HEK293 (cell line): Measurements from ENCODE around the gene IMMP2L.

Source experiments
- CTCF ChIA-PET: fragments of 350-600 bp; formaldehyde crosslinking; extraction: SDS; loops from one replicate; lab custom pipeline; 2021; ENCODE audit warnings: antibody characterized with exemption; lab: Yijun Ruan, JAX
- POLR2A ChIA-PET: fragments of 300-600 bp; formaldehyde crosslinking; extraction: SDS; loops from one replicate; lab custom pipeline; 2020; ENCODE audit warnings: antibody characterized with exemption, inconsistent platforms; lab: Yijun Ruan, JAX
- H3K27ac ChIP-seq: fragments of 200-500 bp; sonication (Bioruptor generic); 2 replicates; pipeline ENCODE4 v1.5.1; 2014; ENCODE audit warnings: low read depth, low read length, control low read depth, inconsistent platforms; ENCODE audit errors: extremely low read depth
- H3K36me3 ChIP-seq, 2 experiments: fragments of 200-500 bp in 1 of 2; sonication (Bioruptor generic) in 1 of 2; 1 replicate in 1 of 2; 2 replicates in 1 of 2; pipeline ENCODE4 v1.5.1; 2014 to 2017; ENCODE audit warnings: inconsistent platforms in 2 of 2, low read length in 2 of 2; ENCODE audit not compliant: control insufficient read depth in 2 of 2, insufficient read depth in 1 of 2
- H3K4me1 ChIP-seq: fragments of 200-500 bp; sonication (Bioruptor generic); 2 replicates; pipeline ENCODE4 v1.5.1; 2014; ENCODE audit warnings: mild to moderate bottlenecking, low read length, inconsistent platforms; ENCODE audit not compliant: control insufficient read depth, insufficient read depth
- H3K4me3 ChIP-seq: 2 replicates; pipeline ENCODE4 v1.5.1; 2011; ENCODE audit warnings: low read depth, mild to moderate bottlenecking, control low read depth, low read length, moderate library complexity
- H3K9me3 ChIP-seq: fragments of 200-500 bp; sonication (Bioruptor generic); 2 replicates; pipeline ENCODE4 v1.5.1; 2014; ENCODE audit warnings: low read depth, low read length, inconsistent platforms; ENCODE audit not compliant: control insufficient read depth, insufficient read depth
- GLI2 ChIP-seq: fragments of 450-650 bp; formaldehyde crosslinking; IDR thresholded peaks from 2 replicates; pipeline ENCODE4; 2017; ENCODE audit warnings: missing biosample characterization, missing genetic modification characterization, low read depth, borderline replicate concordance
- SP7 ChIP-seq: fragments of 450-650 bp; formaldehyde crosslinking; IDR thresholded peaks from 2 replicates; pipeline ENCODE4 v1.5.1; 2016; ENCODE audit warnings: missing biosample characterization, missing genetic modification characterization
- TRIM28 ChIP-seq: IDR thresholded peaks from 2 replicates; pipeline ENCODE4 v1.6.1; 2011; ENCODE audit warnings: low read length, control low read depth, borderline replicate concordance
- ZNF133 ChIP-seq: fragments of 450-650 bp; formaldehyde crosslinking; IDR thresholded peaks from 2 replicates; pipeline ENCODE4 v1.5.1; 2016; ENCODE audit warnings: missing biosample characterization, missing genetic modification characterization
- ZNF184 ChIP-seq: fragments of 450-650 bp; IDR thresholded peaks from 2 replicates; pipeline ENCODE4 v1.5.1; 2018; ENCODE audit warnings: missing biosample characterization, mild to moderate bottlenecking, missing genetic modification characterization
- ZNF26 ChIP-seq: fragments of 450-650 bp; formaldehyde crosslinking; IDR thresholded peaks from 2 replicates; pipeline ENCODE4 v1.5.1; 2016; ENCODE audit warnings: missing biosample characterization, missing genetic modification characterization
- ZNF404 ChIP-seq: fragments of 450-650 bp; formaldehyde crosslinking; IDR thresholded peaks from 2 replicates; pipeline ENCODE4 v1.5.1; 2017; ENCODE audit warnings: missing biosample characterization, missing genetic modification characterization
- ZNF518A ChIP-seq: fragments of 450-650 bp; formaldehyde crosslinking; conservative IDR thresholded peaks from 2 replicates; pipeline ENCODE4 v1.5.1; 2016; ENCODE audit warnings: low read depth, missing biosample characterization, missing genetic modification characterization
- ZNF629 ChIP-seq: fragments of 450-650 bp; formaldehyde crosslinking; IDR thresholded peaks from 2 replicates; pipeline ENCODE4 v1.5.1; 2017; ENCODE audit warnings: missing biosample characterization, missing genetic modification characterization
- ZNF660 ChIP-seq: fragments of 450-650 bp; IDR thresholded peaks from 2 replicates; pipeline ENCODE4 v1.5.1; 2018; ENCODE audit warnings: missing biosample characterization, mild to moderate bottlenecking, missing genetic modification characterization
- ZNF701 ChIP-seq: fragments of 450-650 bp; formaldehyde crosslinking; IDR thresholded peaks from 2 replicates; pipeline ENCODE4 v1.5.1; 2016; ENCODE audit warnings: missing biosample characterization, missing genetic modification characterization
- ZNF837 ChIP-seq: fragments of 450-650 bp; formaldehyde crosslinking; IDR thresholded peaks from 2 replicates; pipeline ENCODE4 v1.5.1; 2016; ENCODE audit warnings: missing biosample characterization, missing genetic modification characterization
- TF ChIP-seq, protein P1 (sequence below): fragments of 450-650 bp; formaldehyde crosslinking; IDR thresholded peaks from 2 replicates; pipeline ENCODE4 v1.5.1; 2016; ENCODE audit warnings: missing biosample characterization, missing genetic modification characterization
- TF ChIP-seq, protein P2 (sequence below): fragments of 450-650 bp; formaldehyde crosslinking; IDR thresholded peaks from 2 replicates; pipeline ENCODE4 v1.5.1; 2016; ENCODE audit warnings: missing biosample characterization, missing genetic modification characterization
- TF ChIP-seq, protein P3 (sequence below): fragments of 450-650 bp; formaldehyde crosslinking; IDR thresholded peaks from 2 replicates; pipeline ENCODE4 v1.5.1; 2016; ENCODE audit warnings: missing biosample characterization, missing genetic modification characterization, borderline replicate concordance
- TF ChIP-seq, protein P4 (sequence below): fragments of 450-650 bp; formaldehyde crosslinking; IDR thresholded peaks from 2 replicates; pipeline ENCODE4 v1.5.1; 2016; ENCODE audit warnings: missing biosample characterization, missing genetic modification characterization
- TF ChIP-seq, protein P5 (sequence below): fragments of 450-650 bp; formaldehyde crosslinking; IDR thresholded peaks from 2 replicates; pipeline ENCODE4 v1.5.1; 2016; ENCODE audit warnings: missing biosample characterization, missing genetic modification characterization

IMMP2L gene

DNA sequence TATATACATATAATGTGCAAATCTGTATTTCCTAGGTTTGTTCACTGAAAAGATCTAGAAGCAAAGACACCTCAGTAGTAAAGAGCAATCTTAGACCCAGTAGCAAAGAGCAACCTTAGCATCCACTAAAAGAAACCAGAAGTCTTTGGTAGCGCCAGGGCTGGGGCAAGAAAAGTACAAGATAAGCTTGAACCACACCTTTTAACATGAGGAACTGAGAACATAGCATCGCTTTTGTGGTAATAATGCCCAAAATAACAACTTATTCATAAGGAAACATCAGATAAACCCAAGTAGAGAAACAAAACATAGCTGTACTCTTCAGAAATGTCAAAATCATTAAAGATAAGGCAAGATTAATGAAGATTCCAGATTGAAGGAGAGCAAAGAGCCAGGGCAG, 173.4 kb downstream of the IMMP2L start (continued):
- TF ChIP-seq ZNF518A (no peak), ZNF837 (tag by site-specific recombination) (no peak), ZNF404 (tag by site-specific recombination) (no peak), GLI2 (no peak), SP7 (tag by site-specific recombination) (no peak), ZNF701 (no peak)
- TF ChIP-seq, protein P1, sequence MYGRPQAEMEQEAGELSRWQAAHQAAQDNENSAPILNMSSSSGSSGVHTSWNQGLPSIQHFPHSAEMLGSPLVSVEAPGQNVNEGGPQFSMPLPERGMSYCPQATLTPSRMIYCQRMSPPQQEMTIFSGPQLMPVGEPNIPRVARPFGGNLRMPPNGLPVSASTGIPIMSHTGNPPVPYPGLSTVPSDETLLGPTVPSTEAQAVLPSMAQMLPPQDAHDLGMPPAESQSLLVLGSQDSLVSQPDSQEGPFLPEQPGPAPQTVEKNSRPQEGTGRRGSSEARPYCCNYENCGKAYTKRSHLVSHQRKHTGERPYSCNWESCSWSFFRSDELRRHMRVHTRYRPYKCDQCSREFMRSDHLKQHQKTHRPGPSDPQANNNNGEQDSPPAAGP (tag by site-specific recombination) = no peak
- TF ChIP-seq, protein P2, sequence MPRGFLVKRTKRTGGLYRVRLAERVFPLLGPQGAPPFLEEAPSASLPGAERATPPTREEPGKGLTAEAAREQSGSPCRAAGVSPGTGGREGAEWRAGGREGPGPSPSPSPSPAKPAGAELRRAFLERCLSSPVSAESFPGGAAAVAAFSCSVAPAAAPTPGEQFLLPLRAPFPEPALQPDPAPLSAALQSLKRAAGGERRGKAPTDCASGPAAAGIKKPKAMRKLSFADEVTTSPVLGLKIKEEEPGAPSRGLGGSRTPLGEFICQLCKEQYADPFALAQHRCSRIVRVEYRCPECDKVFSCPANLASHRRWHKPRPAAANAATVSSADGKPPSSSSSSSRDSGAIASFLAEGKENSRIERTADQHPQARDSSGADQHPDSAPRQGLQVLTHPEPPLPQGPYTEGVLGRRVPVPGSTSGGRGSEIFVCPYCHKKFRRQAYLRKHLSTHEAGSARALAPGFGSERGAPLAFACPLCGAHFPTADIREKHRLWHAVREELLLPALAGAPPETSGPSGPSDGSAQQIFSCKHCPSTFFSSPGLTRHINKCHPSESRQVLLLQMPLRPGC (tag by site-specific recombination) = no peak

DNA sequence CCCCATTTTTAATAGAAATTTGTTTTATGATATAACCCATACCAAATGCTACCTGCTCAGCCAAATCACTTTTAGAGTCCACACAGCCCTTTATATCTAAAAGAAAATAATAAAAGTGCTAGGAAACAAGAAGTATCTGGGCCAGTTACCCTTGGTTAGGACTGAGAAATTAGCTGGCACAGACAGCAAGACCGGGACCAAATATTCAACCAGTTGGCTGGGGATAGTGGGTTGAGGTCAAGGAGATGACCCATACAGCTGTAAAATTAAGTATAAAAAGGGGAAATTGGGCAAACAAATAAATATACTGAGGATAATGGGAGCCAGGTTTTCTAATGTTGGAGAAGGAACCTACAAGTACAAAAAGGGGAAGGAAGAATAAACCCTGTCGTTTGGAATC, 174.3 kb downstream of the IMMP2L start:
- Histone ChIP-seq H3K36me3 (no peaks in the 10 kb centered on the region), H3K4me3 (no peak overlapping the region), H3K9me3 (no peaks in the 10 kb centered on the region), H3K27ac (no peak overlapping the region), H3K4me1 (no peaks in the 10 kb centered on the region)
- ChIA-PET CTCF (no interaction called here), POLR2A (no interaction called here)
- TF ChIP-seq ZNF184 (no peak), ZNF629 (tag by site-specific recombination) (no peak), ZNF133 (tag by site-specific recombination) (no peak), TRIM28 (no peak), ZNF404 (tag by site-specific recombination) (no peak), ZNF26 (tag by site-specific recombination) (no peak), ZNF660 (no peak)
- TF ChIP-seq, protein P3, sequence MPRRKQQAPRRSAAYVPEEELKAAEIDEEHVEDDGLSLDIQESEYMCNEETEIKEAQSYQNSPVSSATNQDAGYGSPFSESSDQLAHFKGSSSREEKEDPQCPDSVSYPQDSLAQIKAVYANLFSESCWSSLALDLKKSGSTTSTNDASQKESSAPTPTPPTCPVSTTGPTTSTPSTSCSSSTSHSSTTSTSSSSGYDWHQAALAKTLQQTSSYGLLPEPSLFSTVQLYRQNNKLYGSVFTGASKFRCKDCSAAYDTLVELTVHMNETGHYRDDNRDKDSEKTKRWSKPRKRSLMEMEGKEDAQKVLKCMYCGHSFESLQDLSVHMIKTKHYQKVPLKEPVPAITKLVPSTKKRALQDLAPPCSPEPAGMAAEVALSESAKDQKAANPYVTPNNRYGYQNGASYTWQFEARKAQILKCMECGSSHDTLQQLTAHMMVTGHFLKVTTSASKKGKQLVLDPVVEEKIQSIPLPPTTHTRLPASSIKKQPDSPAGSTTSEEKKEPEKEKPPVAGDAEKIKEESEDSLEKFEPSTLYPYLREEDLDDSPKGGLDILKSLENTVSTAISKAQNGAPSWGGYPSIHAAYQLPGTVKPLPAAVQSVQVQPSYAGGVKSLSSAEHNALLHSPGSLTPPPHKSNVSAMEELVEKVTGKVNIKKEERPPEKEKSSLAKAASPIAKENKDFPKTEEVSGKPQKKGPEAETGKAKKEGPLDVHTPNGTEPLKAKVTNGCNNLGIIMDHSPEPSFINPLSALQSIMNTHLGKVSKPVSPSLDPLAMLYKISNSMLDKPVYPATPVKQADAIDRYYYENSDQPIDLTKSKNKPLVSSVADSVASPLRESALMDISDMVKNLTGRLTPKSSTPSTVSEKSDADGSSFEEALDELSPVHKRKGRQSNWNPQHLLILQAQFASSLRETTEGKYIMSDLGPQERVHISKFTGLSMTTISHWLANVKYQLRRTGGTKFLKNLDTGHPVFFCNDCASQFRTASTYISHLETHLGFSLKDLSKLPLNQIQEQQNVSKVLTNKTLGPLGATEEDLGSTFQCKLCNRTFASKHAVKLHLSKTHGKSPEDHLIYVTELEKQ = no peak
- TF ChIP-seq, protein P4, sequence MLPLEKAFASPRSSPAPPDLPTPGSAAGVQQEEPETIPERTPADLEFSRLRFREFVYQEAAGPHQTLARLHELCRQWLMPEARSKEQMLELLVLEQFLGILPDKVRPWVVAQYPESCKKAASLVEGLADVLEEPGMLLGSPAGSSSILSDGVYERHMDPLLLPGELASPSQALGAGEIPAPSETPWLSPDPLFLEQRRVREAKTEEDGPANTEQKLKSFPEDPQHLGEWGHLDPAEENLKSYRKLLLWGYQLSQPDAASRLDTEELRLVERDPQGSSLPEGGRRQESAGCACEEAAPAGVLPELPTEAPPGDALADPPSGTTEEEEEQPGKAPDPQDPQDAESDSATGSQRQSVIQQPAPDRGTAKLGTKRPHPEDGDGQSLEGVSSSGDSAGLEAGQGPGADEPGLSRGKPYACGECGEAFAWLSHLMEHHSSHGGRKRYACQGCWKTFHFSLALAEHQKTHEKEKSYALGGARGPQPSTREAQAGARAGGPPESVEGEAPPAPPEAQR (tag by site-specific recombination) = no peak
- TF ChIP-seq, protein P5, sequence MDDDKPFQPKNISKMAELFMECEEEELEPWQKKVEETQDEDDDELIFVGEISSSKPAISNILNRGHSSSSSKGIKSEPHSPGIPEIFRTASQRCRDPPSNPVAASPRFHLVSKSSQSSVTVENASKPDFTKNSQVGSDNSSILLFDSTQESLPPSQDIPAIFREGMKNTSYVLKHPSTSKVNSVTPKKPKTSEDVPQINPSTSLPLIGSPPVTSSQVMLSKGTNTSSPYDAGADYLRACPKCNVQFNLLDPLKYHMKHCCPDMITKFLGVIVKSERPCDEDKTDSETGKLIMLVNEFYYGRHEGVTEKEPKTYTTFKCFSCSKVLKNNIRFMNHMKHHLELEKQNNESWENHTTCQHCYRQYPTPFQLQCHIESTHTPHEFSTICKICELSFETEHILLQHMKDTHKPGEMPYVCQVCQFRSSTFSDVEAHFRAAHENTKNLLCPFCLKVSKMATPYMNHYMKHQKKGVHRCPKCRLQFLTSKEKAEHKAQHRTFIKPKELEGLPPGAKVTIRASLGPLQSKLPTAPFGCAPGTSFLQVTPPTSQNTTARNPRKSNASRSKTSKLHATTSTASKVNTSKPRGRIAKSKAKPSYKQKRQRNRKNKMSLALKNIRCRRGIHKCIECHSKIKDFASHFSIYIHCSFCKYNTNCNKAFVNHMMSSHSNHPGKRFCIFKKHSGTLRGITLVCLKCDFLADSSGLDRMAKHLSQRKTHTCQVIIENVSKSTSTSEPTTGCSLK (tag by site-specific recombination) = no peak
